Measurements from ENCODE around the gene GSTM5. TPM values are rescaled to one million over a fixed set of nuclear protein-coding genes. Genes with fewer than 3 reads are reported as not detected.
"Not testable (repeated sequence)": the region's sequence is repeated elsewhere in the genome, so short reads cannot be mapped to it uniquely, and the experiment has no call there.

Gene GSTM5
- total RNA-seq, 1 donor from 2014 or later: 0.23 TPM

DNA sequence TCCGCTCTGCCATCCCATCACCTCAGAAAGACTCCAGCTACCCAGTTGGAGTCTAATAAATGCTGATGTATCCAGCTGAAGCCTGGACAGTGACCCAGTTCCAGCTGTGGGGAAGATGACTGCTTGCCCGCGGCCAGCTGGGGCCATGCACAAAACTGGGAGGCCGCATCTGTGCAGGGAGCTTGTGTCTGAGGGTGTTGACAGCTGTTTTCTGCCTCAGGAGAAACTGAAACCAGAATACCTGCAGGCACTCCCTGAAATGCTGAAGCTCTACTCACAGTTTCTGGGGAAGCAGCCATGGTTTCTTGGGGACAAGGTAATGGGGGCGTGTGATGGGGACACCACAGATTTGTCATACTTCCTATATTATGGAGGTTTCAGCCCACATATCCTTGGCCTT is 41.0 kb upstream of the GSTM5 start:
- no peak for DNase-seq (ENCODE audit: low read depth, low spot score)
- no peak overlapping the region for H3K4me3 Mint-ChIP-seq
- peaks cover 5% of the 10 kb centered on the region for H3K36me3 Mint-ChIP-seq (ENCODE audit: low read depth)
- H3K9me3 Mint-ChIP-seq: no peaks in the 10 kb centered on the region
- peaks cover 12% of the 10 kb centered on the region for H3K4me1 Mint-ChIP-seq
- no peaks in the 10 kb centered on the region for H3K27me3 Mint-ChIP-seq (ENCODE audit: low read depth)
- TF ChIP-seq, protein P1, sequence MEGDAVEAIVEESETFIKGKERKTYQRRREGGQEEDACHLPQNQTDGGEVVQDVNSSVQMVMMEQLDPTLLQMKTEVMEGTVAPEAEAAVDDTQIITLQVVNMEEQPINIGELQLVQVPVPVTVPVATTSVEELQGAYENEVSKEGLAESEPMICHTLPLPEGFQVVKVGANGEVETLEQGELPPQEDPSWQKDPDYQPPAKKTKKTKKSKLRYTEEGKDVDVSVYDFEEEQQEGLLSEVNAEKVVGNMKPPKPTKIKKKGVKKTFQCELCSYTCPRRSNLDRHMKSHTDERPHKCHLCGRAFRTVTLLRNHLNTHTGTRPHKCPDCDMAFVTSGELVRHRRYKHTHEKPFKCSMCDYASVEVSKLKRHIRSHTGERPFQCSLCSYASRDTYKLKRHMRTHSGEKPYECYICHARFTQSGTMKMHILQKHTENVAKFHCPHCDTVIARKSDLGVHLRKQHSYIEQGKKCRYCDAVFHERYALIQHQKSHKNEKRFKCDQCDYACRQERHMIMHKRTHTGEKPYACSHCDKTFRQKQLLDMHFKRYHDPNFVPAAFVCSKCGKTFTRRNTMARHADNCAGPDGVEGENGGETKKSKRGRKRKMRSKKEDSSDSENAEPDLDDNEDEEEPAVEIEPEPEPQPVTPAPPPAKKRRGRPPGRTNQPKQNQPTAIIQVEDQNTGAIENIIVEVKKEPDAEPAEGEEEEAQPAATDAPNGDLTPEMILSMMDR (conservative IDR thresholded peaks at IDR 0.05): no peak
- H3K27ac Mint-ChIP-seq (ENCODE audit: unreplicated experiment): no peak overlapping the region

- not testable (repeated sequence) for H3K36me3 Mint-ChIP-seq (ENCODE audit: low read depth); DNase-seq (ENCODE audit: low read depth, low spot score)
Observed at GRCh38 chr1:109673861-109674260, 38.2 kb upstream of the GSTM5 start.

DNA sequence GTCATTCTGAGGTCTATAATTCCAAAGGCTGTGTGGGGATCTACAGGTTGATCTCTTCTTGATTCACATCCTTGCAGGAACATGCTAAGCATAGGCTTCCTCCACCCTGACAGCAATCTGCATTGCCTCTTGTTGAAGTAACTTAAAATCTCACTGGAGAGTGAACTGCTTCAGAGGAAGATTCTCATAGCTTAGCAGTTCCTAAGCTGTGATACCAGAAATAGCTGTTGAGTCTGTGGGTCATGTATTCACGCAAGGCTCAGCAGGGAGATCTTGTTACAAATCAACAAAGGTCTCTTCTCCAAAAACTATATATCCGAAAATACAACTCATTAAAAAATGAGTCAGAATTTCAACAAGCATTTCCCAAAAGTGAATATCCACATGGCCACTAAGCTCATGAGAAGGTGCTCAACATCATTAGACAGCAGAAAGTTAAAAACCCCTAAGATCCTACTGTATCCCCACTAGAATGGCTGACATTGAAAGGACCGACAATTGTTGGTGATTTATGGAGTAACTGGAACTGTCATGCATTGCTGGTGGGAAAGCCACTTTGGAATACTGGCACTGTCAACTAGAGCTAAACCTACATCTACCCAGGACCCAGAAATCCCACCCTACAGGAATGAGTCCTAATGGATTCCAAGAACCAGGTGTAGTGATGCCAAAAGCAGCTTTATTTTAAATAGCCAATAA is 35.2 kb upstream of the GSTM5 start:
- H3K9me3 Mint-ChIP-seq; H3K27ac Mint-ChIP-seq (ENCODE audit: unreplicated experiment); DNase-seq (ENCODE audit: low read depth, low spot score); H3K4me3 Mint-ChIP-seq; H3K36me3 Mint-ChIP-seq (ENCODE audit: low read depth); H3K27me3 Mint-ChIP-seq (ENCODE audit: low read depth); H3K4me1 Mint-ChIP-seq: not testable (repeated sequence)

More at GRCh38 chr1:109673861-109674260, 38.2 kb upstream of the GSTM5 start:
- H3K27ac Mint-ChIP-seq (ENCODE audit: unreplicated experiment); H3K4me3 Mint-ChIP-seq; H3K9me3 Mint-ChIP-seq; H3K27me3 Mint-ChIP-seq (ENCODE audit: low read depth); H3K4me1 Mint-ChIP-seq: not testable (repeated sequence)

- peaks cover 2% of the 10 kb centered on the region for H3K36me3 Mint-ChIP-seq (ENCODE audit: low read depth)
- TF ChIP-seq, protein P1 (conservative IDR thresholded peaks at IDR 0.05): no peak
- no peak overlapping the region for H3K27ac Mint-ChIP-seq (ENCODE audit: unreplicated experiment)
- no peaks in the 10 kb centered on the region for H3K27me3 Mint-ChIP-seq (ENCODE audit: low read depth)
- H3K4me3 Mint-ChIP-seq: no peak overlapping the region
- no peaks in the 10 kb centered on the region for H3K4me1 Mint-ChIP-seq
- no peaks in the 10 kb centered on the region for H3K9me3 Mint-ChIP-seq
- no peak for DNase-seq (ENCODE audit: low read depth, low spot score)
Observed at GRCh38 chr1:109677459-109677858, 34.6 kb upstream of the GSTM5 start.

- not testable (repeated sequence) for H3K27me3 Mint-ChIP-seq (ENCODE audit: low read depth); H3K9me3 Mint-ChIP-seq; H3K4me3 Mint-ChIP-seq; H3K36me3 Mint-ChIP-seq (ENCODE audit: low read depth); H3K4me1 Mint-ChIP-seq; H3K27ac Mint-ChIP-seq (ENCODE audit: unreplicated experiment); DNase-seq (ENCODE audit: low read depth, low spot score)
Observed at GRCh38 chr1:109678637-109679036, 33.4 kb upstream of the GSTM5 start.

DNA sequence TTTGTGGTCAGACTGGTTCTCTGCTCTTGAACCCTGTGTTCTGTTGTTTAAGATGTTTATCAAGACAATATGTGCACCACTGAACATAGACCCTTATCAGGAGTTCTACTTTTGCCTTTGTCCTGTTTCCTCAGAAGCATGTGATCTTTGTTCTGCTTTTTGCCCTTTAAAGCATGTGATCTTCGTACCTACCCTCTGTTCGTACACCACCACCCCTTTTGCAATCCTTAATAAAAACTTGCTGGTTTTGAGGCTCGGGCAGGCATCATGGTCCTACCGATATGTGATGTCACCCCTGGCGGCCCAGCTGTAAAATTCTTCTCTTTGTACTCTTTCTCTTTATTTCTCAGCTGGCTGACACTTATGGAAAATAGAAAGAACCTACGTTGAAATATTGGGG is 27.3 kb upstream of the GSTM5 start:
- H3K4me3 Mint-ChIP-seq; H3K27ac Mint-ChIP-seq (ENCODE audit: unreplicated experiment); H3K27me3 Mint-ChIP-seq (ENCODE audit: low read depth); H3K9me3 Mint-ChIP-seq; H3K36me3 Mint-ChIP-seq (ENCODE audit: low read depth); DNase-seq (ENCODE audit: low read depth, low spot score): not testable (repeated sequence)
- peaks cover 11% of the 10 kb centered on the region for H3K4me1 Mint-ChIP-seq

DNA sequence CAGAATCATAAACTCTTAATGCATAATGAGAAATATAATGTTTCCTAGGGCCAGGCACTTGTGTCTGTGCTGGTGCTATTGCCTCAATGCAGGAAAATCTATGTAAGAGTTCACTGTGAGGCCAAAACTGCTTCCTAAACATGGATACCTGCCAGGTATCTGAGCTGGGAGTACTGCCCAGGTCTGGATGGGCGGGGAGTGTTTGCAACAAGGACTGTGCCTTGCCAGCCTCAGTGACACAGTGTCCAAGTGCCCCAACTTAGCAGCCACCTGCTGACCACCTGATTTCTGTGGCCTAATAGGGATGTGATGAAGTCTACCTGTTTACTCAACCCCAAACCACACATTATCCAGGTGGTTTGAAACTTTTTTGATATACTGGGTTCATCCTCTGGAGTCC is 26.7 kb upstream of the GSTM5 start:
- DNase-seq (ENCODE audit: low read depth, low spot score); H3K27me3 Mint-ChIP-seq (ENCODE audit: low read depth); H3K9me3 Mint-ChIP-seq; H3K27ac Mint-ChIP-seq (ENCODE audit: unreplicated experiment); H3K36me3 Mint-ChIP-seq (ENCODE audit: low read depth); H3K4me3 Mint-ChIP-seq: not testable (repeated sequence)
- peaks cover 11% of the 10 kb centered on the region for H3K4me1 Mint-ChIP-seq

DNA sequence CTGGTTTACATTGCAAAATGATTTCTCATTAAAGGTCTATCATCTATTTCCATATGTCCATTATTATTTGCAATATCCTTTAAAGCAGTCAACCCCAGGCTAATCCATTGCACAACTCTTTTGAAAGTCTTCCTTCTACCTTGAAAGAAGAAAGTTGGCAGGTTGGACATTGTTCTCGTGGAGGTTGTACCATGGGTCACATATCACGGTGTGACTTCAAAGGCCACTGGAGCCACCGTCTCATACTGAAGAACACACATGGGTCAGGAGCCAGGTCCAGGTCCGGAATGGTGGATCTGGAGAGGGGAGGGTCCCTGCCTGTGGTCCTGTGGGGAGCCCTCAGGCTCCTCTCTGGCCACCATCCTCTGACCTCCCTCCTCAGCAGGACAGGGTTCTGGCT is 26.2 kb upstream of the GSTM5 start:
- H3K27ac Mint-ChIP-seq (ENCODE audit: unreplicated experiment); H3K4me3 Mint-ChIP-seq; H3K27me3 Mint-ChIP-seq (ENCODE audit: low read depth); H3K36me3 Mint-ChIP-seq (ENCODE audit: low read depth); DNase-seq (ENCODE audit: low read depth, low spot score); H3K9me3 Mint-ChIP-seq: not testable (repeated sequence)
- H3K4me1 Mint-ChIP-seq: peaks cover 11% of the 10 kb centered on the region

DNA sequence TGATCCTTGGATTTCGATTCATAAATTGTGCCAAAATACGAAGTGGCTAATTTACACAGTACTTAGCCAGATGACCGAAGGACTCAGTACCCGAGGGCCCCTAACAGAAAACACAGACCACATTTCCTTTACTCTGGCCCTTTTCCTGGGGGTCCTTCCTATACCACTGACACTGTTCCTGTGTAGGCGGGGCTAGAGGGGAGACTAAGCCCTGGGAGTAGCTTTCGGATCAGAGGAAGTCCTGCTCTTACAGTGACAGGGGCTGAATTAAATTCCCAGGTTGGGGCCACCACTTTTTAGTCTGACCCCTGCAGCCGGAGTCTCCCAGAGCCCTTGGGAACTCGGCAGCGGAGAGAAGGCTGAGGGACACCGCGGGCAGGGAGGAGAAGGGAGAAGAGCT is 24.9 kb upstream of the GSTM5 start:
- DNase-seq (ENCODE audit: low read depth, low spot score); H3K9me3 Mint-ChIP-seq; H3K36me3 Mint-ChIP-seq (ENCODE audit: low read depth); H3K27me3 Mint-ChIP-seq (ENCODE audit: low read depth): not testable (repeated sequence)
- Mint-ChIP-seq H3K4me1 (peaks cover 11% of the 10 kb centered on the region), H3K4me3 (peak overlapping the region; percentile 83), H3K27ac (ENCODE audit: unreplicated experiment) (peak overlapping the region; percentile 94)

Data from neural crest cell (in vitro differentiated cells).